ENCODE measurements around the gene INA.

INA gene

GRCh38 chr10:103278537-103278823 lies 1.5 kb downstream of the INA start:
- DNase-seq (ENCODE audit: extremely low read depth, insufficient read length) = no peak
- Histone ChIP-seq H3K36me3 (ENCODE audit: control insufficient read depth, insufficient read depth, low read length) (no peaks in the 10 kb centered on the region), H3K4me3 (replicated peaks; ENCODE audit: low read depth, low read length) (no peak overlapping the region), H3K27me3 (replicated peaks; ENCODE audit: control insufficient read depth, insufficient read depth, low read length) (peaks cover 2% of the 10 kb centered on the region)
- TF ChIP-seq CTCF (IDR thresholded peaks at IDR 0.05; ENCODE audit: insufficient read depth, low read length, poor library complexity, severe bottlenecking) = no peak

GRCh38 chr10:103278862-103279298 lies 1.9 kb downstream of the INA start:
- no peak overlapping the region for H3K4me3 ChIP-seq (replicated peaks; ENCODE audit: low read depth, low read length)
- peaks cover 2% of the 10 kb centered on the region for H3K27me3 ChIP-seq (replicated peaks; ENCODE audit: control insufficient read depth, insufficient read depth, low read length)
- DNase-seq (ENCODE audit: extremely low read depth, insufficient read length) = no peak
- no peak for TF ChIP-seq CTCF (IDR thresholded peaks at IDR 0.05; ENCODE audit: insufficient read depth, low read length, poor library complexity, severe bottlenecking)
- H3K36me3 ChIP-seq (ENCODE audit: control insufficient read depth, insufficient read depth, low read length) = no peaks in the 10 kb centered on the region

DNA sequence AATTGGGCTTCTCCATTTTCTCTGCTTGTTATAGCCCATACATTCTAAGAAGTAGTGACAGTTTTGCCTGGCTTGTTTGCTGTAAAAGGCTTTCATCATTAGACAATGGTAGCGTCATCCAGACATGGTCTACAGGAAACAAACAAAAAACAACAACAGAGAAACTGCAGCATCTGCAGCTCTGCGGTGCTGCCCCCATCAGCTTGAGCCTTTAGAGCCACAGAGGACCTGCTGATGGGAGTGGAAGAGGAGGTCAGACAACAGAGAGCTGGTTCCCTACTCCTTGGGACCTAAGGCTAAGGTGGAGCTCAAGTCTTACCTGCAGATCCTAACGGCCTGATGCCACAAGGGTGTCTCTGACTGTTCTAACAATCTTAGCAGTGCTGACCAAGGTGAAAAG lies 3.1 kb downstream of the INA start:
- DNase-seq (ENCODE audit: extremely low read depth, insufficient read length) = no peak
- H3K36me3 ChIP-seq (ENCODE audit: control insufficient read depth, insufficient read depth, low read length) = no peaks in the 10 kb centered on the region
- peaks cover 2% of the 10 kb centered on the region for H3K27me3 ChIP-seq (replicated peaks; ENCODE audit: control insufficient read depth, insufficient read depth, low read length)
- no peak for TF ChIP-seq CTCF (IDR thresholded peaks at IDR 0.05; ENCODE audit: insufficient read depth, low read length, poor library complexity, severe bottlenecking)
- no peak overlapping the region for H3K4me3 ChIP-seq (replicated peaks; ENCODE audit: low read depth, low read length)

GRCh38 chr10:103280506-103280905 lies 3.6 kb downstream of the INA start:
- no peak for TF ChIP-seq CTCF (IDR thresholded peaks at IDR 0.05; ENCODE audit: insufficient read depth, low read length, poor library complexity, severe bottlenecking)
- H3K36me3 ChIP-seq (ENCODE audit: control insufficient read depth, insufficient read depth, low read length) = no peaks in the 10 kb centered on the region
- no peak for DNase-seq (ENCODE audit: extremely low read depth, insufficient read length)
- H3K4me3 ChIP-seq (replicated peaks; ENCODE audit: low read depth, low read length) = no peak overlapping the region
- peaks cover 2% of the 10 kb centered on the region for H3K27me3 ChIP-seq (replicated peaks; ENCODE audit: control insufficient read depth, insufficient read depth, low read length)

DNA sequence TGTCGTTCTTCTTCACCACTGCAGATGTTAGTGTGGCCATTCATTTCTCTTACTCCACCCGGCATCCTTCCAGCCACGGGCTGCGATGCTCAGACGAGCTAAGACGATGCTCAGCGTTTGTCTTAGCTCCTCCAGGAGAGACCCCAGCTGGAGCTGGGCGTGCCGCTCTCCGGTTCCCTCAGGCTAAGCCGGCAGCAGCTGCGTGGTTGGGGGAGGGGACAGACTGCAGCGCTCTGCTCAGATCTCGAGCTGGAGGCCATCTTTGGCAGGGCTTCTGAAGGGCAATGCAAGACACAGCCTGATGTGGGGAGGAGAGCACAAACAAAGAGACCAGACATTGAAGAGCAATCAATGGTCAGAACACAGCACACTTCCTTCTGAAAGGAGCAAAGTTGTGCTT lies 4.8 kb downstream of the INA start:
- H3K36me3 ChIP-seq (ENCODE audit: control insufficient read depth, insufficient read depth, low read length) = no peaks in the 10 kb centered on the region
- peaks cover under 1% of the 10 kb centered on the region; the same call in 1 of the 2 replicates for H3K27me3 ChIP-seq (replicated peaks; ENCODE audit: control insufficient read depth, insufficient read depth, low read length)
- no peak for DNase-seq (ENCODE audit: extremely low read depth, insufficient read length)
- no peak overlapping the region for H3K4me3 ChIP-seq (replicated peaks; ENCODE audit: low read depth, low read length)
- no peak for TF ChIP-seq CTCF (IDR thresholded peaks at IDR 0.05; ENCODE audit: insufficient read depth, low read length, poor library complexity, severe bottlenecking)

GRCh38 chr10:103282961-103283360 lies 6.0 kb downstream of the INA start:
- TF ChIP-seq CTCF (IDR thresholded peaks at IDR 0.05; ENCODE audit: insufficient read depth, low read length, poor library complexity, severe bottlenecking) = no peak
- Histone ChIP-seq H3K36me3 (ENCODE audit: control insufficient read depth, insufficient read depth, low read length) (no peaks in the 10 kb centered on the region), H3K4me3 (replicated peaks; ENCODE audit: low read depth, low read length) (no peak overlapping the region), H3K27me3 (replicated peaks; ENCODE audit: control insufficient read depth, insufficient read depth, low read length) (no peaks in the 10 kb centered on the region)
- DNase-seq (ENCODE audit: extremely low read depth, insufficient read length) = no peak

All from GM06990 (cell line).